ENCODE measurements around the gene CALM3. TPM values are rescaled to one million over a fixed set of nuclear protein-coding genes. Genes with fewer than 3 reads are reported as not detected.

Gene CALM3
- total and polyA plus RNA-seq, 7 donors = 127 to 375 (median 183) TPM

- H3K27me3 ChIP-seq = no peaks in the 10 kb centered on the region
- DNase-seq = no peak
- H3K36me3 ChIP-seq = no peaks in the 10 kb centered on the region
- 96 to 99% methylated on average over 4 of the region's 4 CpGs for WGBS, 2 donors
- H3K27ac ChIP-seq = no peak overlapping the region
- intact Hi-C loops (cut with DNase I) = no loop called here
- H3K4me3 ChIP-seq = no peak overlapping the region
- H3K9me3 ChIP-seq = peaks cover 0 to 2% (median 0%) of the 10 kb centered on the region in 4 donors
- H3K4me1 ChIP-seq = peaks cover 0 to 26% (median 19%) of the 10 kb centered on the region in 4 donors
- TF ChIP-seq, protein P1, sequence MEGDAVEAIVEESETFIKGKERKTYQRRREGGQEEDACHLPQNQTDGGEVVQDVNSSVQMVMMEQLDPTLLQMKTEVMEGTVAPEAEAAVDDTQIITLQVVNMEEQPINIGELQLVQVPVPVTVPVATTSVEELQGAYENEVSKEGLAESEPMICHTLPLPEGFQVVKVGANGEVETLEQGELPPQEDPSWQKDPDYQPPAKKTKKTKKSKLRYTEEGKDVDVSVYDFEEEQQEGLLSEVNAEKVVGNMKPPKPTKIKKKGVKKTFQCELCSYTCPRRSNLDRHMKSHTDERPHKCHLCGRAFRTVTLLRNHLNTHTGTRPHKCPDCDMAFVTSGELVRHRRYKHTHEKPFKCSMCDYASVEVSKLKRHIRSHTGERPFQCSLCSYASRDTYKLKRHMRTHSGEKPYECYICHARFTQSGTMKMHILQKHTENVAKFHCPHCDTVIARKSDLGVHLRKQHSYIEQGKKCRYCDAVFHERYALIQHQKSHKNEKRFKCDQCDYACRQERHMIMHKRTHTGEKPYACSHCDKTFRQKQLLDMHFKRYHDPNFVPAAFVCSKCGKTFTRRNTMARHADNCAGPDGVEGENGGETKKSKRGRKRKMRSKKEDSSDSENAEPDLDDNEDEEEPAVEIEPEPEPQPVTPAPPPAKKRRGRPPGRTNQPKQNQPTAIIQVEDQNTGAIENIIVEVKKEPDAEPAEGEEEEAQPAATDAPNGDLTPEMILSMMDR (IDR thresholded peaks at IDR 0.05) = no peak
- no peak for TF ChIP-seq POLR2A (IDR thresholded peaks at IDR 0.05)
- TF ChIP-seq EP300 (IDR thresholded peaks at IDR 0.05) = no peak
- TF ChIP-seq POLR2AphosphoS5 (IDR thresholded peaks at IDR 0.05) = no peak
Observed at GRCh38 chr19:46598372-46598917, 2.7 kb upstream of the CALM3 start.

- intact Hi-C loops (cut with DNase I) = loop anchor here (10.0 kb wide), 1 partner anchor 255 kb away; the partner anchor contains the start of gene AP2S1
- peak overlapping the region; percentile 73 to 97 (median 91) for H3K4me3 ChIP-seq
- peaks cover 0 to 40% (median 33%) of the 10 kb centered on the region in 4 donors for H3K4me1 ChIP-seq
- H3K27me3 ChIP-seq = no peaks in the 10 kb centered on the region
- 64 to 65% methylated on average over 9 of the region's 9 CpGs for WGBS, 2 donors
- peaks cover 0 to 2% (median 0%) of the 10 kb centered on the region in 4 donors for H3K9me3 ChIP-seq
- H3K36me3 ChIP-seq = no peaks in the 10 kb centered on the region
- peak; percentile 57 for DNase-seq
- H3K27ac ChIP-seq = peak overlapping the region; percentile 93 to 95 (median 94)
- TF ChIP-seq, protein P1 (IDR thresholded peaks at IDR 0.05) = no peak
- TF ChIP-seq POLR2A (IDR thresholded peaks at IDR 0.05) (no peak), POLR2AphosphoS5 (IDR thresholded peaks at IDR 0.05) (no peak), EP300 (IDR thresholded peaks at IDR 0.05) (no peak)
Observed at GRCh38 chr19:46599716-46600373, 1.3 kb upstream of the CALM3 start.

DNA sequence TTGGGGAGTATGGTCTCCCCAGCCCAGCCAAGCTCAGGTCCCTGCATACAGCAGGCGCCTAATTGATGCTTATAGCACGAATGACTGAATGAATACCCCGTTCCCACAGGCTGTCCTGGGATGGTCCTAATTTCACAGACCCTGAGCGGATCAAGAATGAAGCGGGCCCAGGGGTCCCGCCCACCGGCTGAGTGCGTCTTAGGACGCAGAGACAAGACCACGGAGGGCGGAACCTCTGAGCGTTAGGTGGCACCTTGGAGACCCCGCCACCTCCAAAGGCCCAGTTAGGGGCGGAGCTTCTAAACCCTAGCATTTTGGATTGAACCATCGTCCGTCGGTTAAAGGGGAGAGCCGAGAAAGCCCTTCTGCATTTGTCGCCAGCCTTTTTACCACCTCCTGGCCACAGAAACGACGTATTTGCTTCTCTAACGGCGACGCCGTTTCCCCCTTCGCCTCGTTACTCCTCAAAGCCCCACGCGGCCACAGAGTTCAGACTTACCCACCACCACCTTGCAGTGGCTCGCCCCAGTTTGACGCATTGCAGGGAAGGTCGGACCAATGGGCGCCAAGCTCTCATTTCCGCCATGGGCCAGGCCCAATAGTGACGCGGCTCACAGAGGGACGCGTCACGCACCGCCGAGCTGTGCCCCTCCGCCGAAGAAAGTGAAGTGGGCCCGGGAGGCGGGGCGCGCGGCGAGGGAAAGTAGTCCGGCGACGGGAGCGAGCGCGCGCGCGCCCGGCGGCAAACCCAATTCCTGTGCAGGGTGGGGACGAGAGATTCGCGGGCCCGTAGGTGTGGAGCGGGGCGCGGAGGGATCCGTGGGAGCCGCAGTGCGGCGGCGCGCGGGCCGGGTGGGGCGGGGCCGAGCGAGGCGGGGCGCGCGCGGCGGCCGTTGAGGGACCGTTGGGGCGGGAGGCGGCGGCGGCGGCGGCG lies 479 bp upstream of the CALM3 start:
- TF ChIP-seq POLR2AphosphoS5 (IDR thresholded peaks at IDR 0.05) (peak; percentile 33 to 85 (median 72)), POLR2A (IDR thresholded peaks at IDR 0.05) (peak in 1 of 2 donors; percentile 77)
- TF ChIP-seq, protein P1 (IDR thresholded peaks at IDR 0.05) = no peak
- H3K9me3 ChIP-seq = peaks cover 0 to 2% (median 0%) of the 10 kb centered on the region in 4 donors
- peak overlapping the region; percentile 73 to 97 (median 91) for H3K4me3 ChIP-seq
- H3K4me1 ChIP-seq = peaks cover 0 to 48% (median 41%) of the 10 kb centered on the region in 4 donors
- DNase-seq = peak; percentile 99
- peak overlapping the region; percentile 93 to 95 (median 94) for H3K27ac ChIP-seq
- H3K36me3 ChIP-seq = peaks cover 0 to under 1% (median 0%) of the 10 kb centered on the region in 4 donors
- WGBS, 2 donors = 1% methylated on average over 93 of the region's 93 CpGs
- intact Hi-C loops (cut with DNase I) = loop anchor here (10.0 kb wide), 1 partner anchor 254 kb away; the partner anchor contains the start of gene AP2S1
- no peaks in the 10 kb centered on the region for H3K27me3 ChIP-seq

- Histone ChIP-seq H3K4me1 (peaks cover 0 to 49% (median 44%) of the 10 kb centered on the region in 4 donors), H3K9me3 (peaks cover 0 to 2% (median 0%) of the 10 kb centered on the region in 4 donors), H3K27ac (peak overlapping the region; percentile 93 to 95 (median 94)), H3K27me3 (no peaks in the 10 kb centered on the region), H3K36me3 (peaks cover 1 to 20% (median 18%) of the 10 kb centered on the region in 4 donors), H3K4me3 (peak overlapping the region; percentile 73 to 97 (median 91))
- TF ChIP-seq, protein P1 (IDR thresholded peaks at IDR 0.05) = no peak
- intact Hi-C loops (cut with DNase I) = loop anchor here (10.0 kb wide), 1 partner anchor 252 kb away; the partner anchor contains the start of gene AP2S1
- WGBS, 2 donors = 5 to 14% methylated on average over 23 of the region's 23 CpGs
- peak; percentile 62 for DNase-seq
Observed at GRCh38 chr19:46602392-46603194, 1.5 kb downstream of the CALM3 start.

All from sigmoid colon (tissue), 7 donors.